ENCODE data around the gene RITA1. TPM values are rescaled to one million over a fixed set of nuclear protein-coding genes. Genes with fewer than 3 reads are reported as not detected.

The RITA1 gene
- total and polyA plus RNA-seq, 8 donors = 4.1 to 19.2 (median 9.9) TPM

GRCh38 chr12:113142173-113142885 is 43.2 kb upstream of the RITA1 start:
- Histone ChIP-seq H3K4me3 (no peak overlapping the region), H3K27me3 (peaks cover 0 to 11% (median 0%) of the 10 kb centered on the region in 3 donors), H3K4me1 (peaks cover 0 to 19% (median 8%) of the 10 kb centered on the region in 4 donors), H3K9me3 (peaks cover 0 to 9% (median 7%) of the 10 kb centered on the region in 4 donors), H3K36me3 (no peaks in the 10 kb centered on the region), H3K27ac (peak overlapping the region; percentile 60 to 74 (median 65))
- TF ChIP-seq, protein P1, sequence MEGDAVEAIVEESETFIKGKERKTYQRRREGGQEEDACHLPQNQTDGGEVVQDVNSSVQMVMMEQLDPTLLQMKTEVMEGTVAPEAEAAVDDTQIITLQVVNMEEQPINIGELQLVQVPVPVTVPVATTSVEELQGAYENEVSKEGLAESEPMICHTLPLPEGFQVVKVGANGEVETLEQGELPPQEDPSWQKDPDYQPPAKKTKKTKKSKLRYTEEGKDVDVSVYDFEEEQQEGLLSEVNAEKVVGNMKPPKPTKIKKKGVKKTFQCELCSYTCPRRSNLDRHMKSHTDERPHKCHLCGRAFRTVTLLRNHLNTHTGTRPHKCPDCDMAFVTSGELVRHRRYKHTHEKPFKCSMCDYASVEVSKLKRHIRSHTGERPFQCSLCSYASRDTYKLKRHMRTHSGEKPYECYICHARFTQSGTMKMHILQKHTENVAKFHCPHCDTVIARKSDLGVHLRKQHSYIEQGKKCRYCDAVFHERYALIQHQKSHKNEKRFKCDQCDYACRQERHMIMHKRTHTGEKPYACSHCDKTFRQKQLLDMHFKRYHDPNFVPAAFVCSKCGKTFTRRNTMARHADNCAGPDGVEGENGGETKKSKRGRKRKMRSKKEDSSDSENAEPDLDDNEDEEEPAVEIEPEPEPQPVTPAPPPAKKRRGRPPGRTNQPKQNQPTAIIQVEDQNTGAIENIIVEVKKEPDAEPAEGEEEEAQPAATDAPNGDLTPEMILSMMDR (IDR thresholded peaks at IDR 0.05) = no peak
- no peak for TF ChIP-seq POLR2A (IDR thresholded peaks at IDR 0.05)
- TF ChIP-seq POLR2AphosphoS5 (IDR thresholded peaks at IDR 0.05) = peak in 2 of 3 donors; percentile 20 to 29
- no peak for TF ChIP-seq EP300 (IDR thresholded peaks at IDR 0.05)
- peak; percentile 68 to 73 for DNase-seq
- intact Hi-C loops (cut with DNase I; ENCODE audit: low total_unique reads) = no loop called here
- 23 to 41% (median 29%) methylated on average over 17 of the region's 17 CpGs for WGBS, 5 donors

DNA sequence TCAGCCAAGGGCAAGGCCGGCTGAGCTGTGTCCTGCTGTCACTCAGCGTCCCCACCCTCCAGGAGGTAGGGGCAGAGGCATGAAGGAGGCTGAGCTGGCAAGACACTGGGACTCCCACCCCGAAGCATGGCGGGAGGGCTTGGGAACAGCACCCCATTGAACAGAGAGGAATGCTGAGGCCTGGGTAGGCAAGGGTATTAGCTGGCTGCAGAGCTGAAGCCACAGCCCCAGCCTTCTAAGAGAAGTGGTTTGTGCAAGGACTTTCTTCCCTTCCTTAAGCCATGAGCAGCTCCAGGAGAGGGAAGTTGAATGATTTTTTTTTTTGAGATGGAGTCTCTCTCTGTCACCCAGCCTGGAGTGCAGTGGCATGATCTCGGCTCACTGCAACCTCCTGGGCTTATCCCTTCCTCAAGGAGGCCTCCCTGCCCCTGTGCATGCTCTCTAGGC is 42.6 kb upstream of the RITA1 start:
- peaks cover 0 to 19% (median 8%) of the 10 kb centered on the region in 4 donors for H3K4me1 ChIP-seq
- no peaks in the 10 kb centered on the region for H3K36me3 ChIP-seq
- peak overlapping the region; percentile 60 to 74 (median 65) for H3K27ac ChIP-seq
- WGBS, 5 donors = 43 to 69% (median 54%) methylated on average over 4 to 5 of the region's 5 CpGs
- no peak for TF ChIP-seq POLR2AphosphoS5 (IDR thresholded peaks at IDR 0.05)
- TF ChIP-seq EP300 (IDR thresholded peaks at IDR 0.05) = no peak
- TF ChIP-seq POLR2A (IDR thresholded peaks at IDR 0.05) = no peak
- TF ChIP-seq, protein P1 (IDR thresholded peaks at IDR 0.05) = no peak
- H3K4me3 ChIP-seq = no peak overlapping the region
- DNase-seq = peak in 1 of 2 donors; percentile 1
- intact Hi-C loops (cut with DNase I; ENCODE audit: low total_unique reads) = no loop called here
- peaks cover 0 to 9% (median 0%) of the 10 kb centered on the region in 3 donors for H3K27me3 ChIP-seq
- peaks cover 0 to 12% (median 8%) of the 10 kb centered on the region in 4 donors for H3K9me3 ChIP-seq

DNA sequence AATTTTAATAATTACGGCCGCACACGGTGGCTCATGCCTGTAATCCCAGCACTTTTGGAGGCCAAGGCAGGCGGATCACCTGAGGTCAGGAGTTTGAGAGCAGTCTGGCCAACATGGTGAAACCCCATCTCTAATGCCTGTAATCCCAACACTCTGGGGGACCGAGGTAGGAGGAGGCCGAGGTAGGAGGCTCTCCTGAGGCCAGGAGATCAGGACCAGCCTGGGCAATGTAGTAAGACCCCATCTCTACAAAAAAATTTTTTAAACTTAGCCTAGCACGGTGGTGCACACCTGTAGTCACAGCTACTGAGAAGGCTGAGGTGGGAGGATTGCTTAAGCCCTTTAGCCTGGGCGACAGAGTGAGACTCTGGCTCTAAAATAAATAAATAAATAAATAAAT is 41.6 kb upstream of the RITA1 start:
- TF ChIP-seq EP300 (IDR thresholded peaks at IDR 0.05) (no peak), POLR2A (IDR thresholded peaks at IDR 0.05) (no peak), POLR2AphosphoS5 (IDR thresholded peaks at IDR 0.05) (no peak)
- TF ChIP-seq, protein P1 (IDR thresholded peaks at IDR 0.05) = no peak
- intact Hi-C loops (cut with DNase I; ENCODE audit: low total_unique reads) = no loop called here

DNA sequence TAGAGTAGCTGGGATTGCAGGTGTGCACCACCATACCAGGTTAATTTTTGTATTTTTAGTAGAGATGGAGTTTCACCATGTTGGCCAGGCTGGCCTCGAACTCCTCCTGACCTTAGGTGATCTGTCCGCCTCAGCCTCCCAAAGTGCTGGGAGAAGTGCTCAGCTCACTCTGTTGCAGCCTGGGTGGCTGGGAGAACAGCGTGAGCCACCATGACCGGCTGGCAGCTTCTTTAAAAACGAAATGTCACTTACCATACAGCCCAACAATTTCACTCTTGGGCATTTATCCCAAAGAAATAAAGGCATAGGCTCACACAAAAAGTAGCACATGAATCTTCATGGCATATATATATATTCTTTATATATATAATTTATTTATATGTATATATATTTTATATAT is 40.7 kb upstream of the RITA1 start:
- H3K27ac ChIP-seq = no peak overlapping the region
- intact Hi-C loops (cut with DNase I; ENCODE audit: low total_unique reads) = no loop called here
- 76 to 86% (median 79%) methylated on average over 5 of the region's 5 CpGs for WGBS, 5 donors
- H3K4me1 ChIP-seq = peaks cover 7 to 30% (median 15%) of the 10 kb centered on the region in 4 donors
- peaks cover 0 to 25% (median 0%) of the 10 kb centered on the region in 3 donors for H3K27me3 ChIP-seq
- peaks cover 0 to 12% (median 8%) of the 10 kb centered on the region in 4 donors for H3K9me3 ChIP-seq
- H3K36me3 ChIP-seq = no peaks in the 10 kb centered on the region
- no peak overlapping the region for H3K4me3 ChIP-seq
- no peak for DNase-seq
- TF ChIP-seq POLR2AphosphoS5 (IDR thresholded peaks at IDR 0.05) = no peak
- TF ChIP-seq EP300 (IDR thresholded peaks at IDR 0.05) = no peak
- TF ChIP-seq POLR2A (IDR thresholded peaks at IDR 0.05) = no peak
- TF ChIP-seq, protein P1 (IDR thresholded peaks at IDR 0.05) = no peak

More for the DNA sequence above, 41.6 kb upstream of the RITA1 start:
- peaks cover 0 to 12% (median 8%) of the 10 kb centered on the region in 4 donors for H3K9me3 ChIP-seq
- H3K36me3 ChIP-seq = no peaks in the 10 kb centered on the region
- peaks cover 0 to 21% (median 10%) of the 10 kb centered on the region in 4 donors for H3K4me1 ChIP-seq
- H3K4me3 ChIP-seq = no peak overlapping the region
- WGBS, 5 donors = 89 to 93% (median 92%) methylated on average over 8 of the region's 8 CpGs
- no peak overlapping the region for H3K27ac ChIP-seq
- peaks cover 0 to 17% (median 0%) of the 10 kb centered on the region in 3 donors for H3K27me3 ChIP-seq
- DNase-seq = no peak
